GM19397 (cell line): ENCODE data around the gene CPNE7.
"Not testable (repeated sequence)": the region's sequence is repeated elsewhere in the genome, so short reads cannot be mapped to it uniquely, and the experiment has no call there.

Source experiments
- ATAC-seq: cut with Tn5 transposase; IDR thresholded peaks from one replicate; pipeline ENCODE4 v1.9.1; 2021; ENCODE audit warnings: mild to moderate bottlenecking, moderate library complexity; ENCODE audit not compliant: unreplicated experiment

Gene CPNE7

GRCh38 chr16:89582614-89583196 is 7.1 kb downstream of the CPNE7 start:
- ATAC-seq = no peak

- no peak for ATAC-seq
Observed at GRCh38 chr16:89583197-89583894, 7.8 kb downstream of the CPNE7 start.

- no peak for ATAC-seq
Observed at GRCh38 chr16:89583895-89584644, 8.5 kb downstream of the CPNE7 start.

- ATAC-seq = no peak
Observed at GRCh38 chr16:89584768-89585549, 9.4 kb downstream of the CPNE7 start.

- ATAC-seq = no peak
Observed at GRCh38 chr16:89586218-89586617, 10.7 kb downstream of the CPNE7 start.

- no peak for ATAC-seq
Observed at GRCh38 chr16:89586853-89587252, 11.3 kb downstream of the CPNE7 start.

GRCh38 chr16:89587676-89588075 is 12.1 kb downstream of the CPNE7 start:
- not testable (repeated sequence) for ATAC-seq

- ATAC-seq = no peak
Observed at GRCh38 chr16:89588413-89589109, 13.0 kb downstream of the CPNE7 start.

- ATAC-seq = no peak
Observed at GRCh38 chr16:89589241-89589926, 13.8 kb downstream of the CPNE7 start.

- ATAC-seq = no peak
Observed at GRCh38 chr16:89593841-89594240, 18.3 kb downstream of the CPNE7 start.

- ATAC-seq = no peak
Observed at GRCh38 chr16:89595330-89596060, 19.9 kb downstream of the CPNE7 start.

GRCh38 chr16:89596061-89596689 is 20.6 kb downstream of the CPNE7 start:
- ATAC-seq = no peak

GRCh38 chr16:89596957-89597649 is 21.5 kb downstream of the CPNE7 start:
- no peak for ATAC-seq

GRCh38 chr16:89598199-89598598 is 22.6 kb downstream of the CPNE7 start:
- ATAC-seq = no peak

GRCh38 chr16:89599451-89599858 is 23.9 kb downstream of the CPNE7 start:
- no peak for ATAC-seq

GRCh38 chr16:89599902-89600301 is 24.3 kb downstream of the CPNE7 start:
- no peak for ATAC-seq

GRCh38 chr16:89600427-89600826 is 24.9 kb downstream of the CPNE7 start:
- no peak for ATAC-seq

- no peak for ATAC-seq
Observed at GRCh38 chr16:89600956-89601355, 25.4 kb downstream of the CPNE7 start.
